Measurements from ENCODE around the gene EXOSC10.

GRCh38 chr1:11098931-11099309, 749 bp downstream of the EXOSC10 start:
- TF ChIP-seq MXI1 (IDR thresholded peaks at IDR 0.05; ENCODE audit: borderline replicate concordance, low read depth, low read length) (no peak), RAD21 (IDR thresholded peaks at IDR 0.05; ENCODE audit: low read length) (no peak), POLR2A (IDR thresholded peaks at IDR 0.05; ENCODE audit: low read depth, low read length) (no peak), BHLHE40 (IDR thresholded peaks at IDR 0.05; ENCODE audit: low read depth, low read length) (no peak), CTCF (conservative IDR thresholded peaks at IDR 0.05; ENCODE audit: low read depth, low read length) (no peak)

Measured in IMR-90 (cell line).